GM18867 (cell line): ENCODE results near the gene POLR3B.

Experiments used
- ATAC-seq: cut with Tn5 transposase; IDR thresholded peaks from one replicate; pipeline ENCODE4 v1.9.1; 2021; ENCODE audit warnings: mild to moderate bottlenecking, moderate library complexity; ENCODE audit not compliant: unreplicated experiment

The POLR3B gene

GRCh38 chr12:106527356-106527755 lies 169.8 kb downstream of the POLR3B start:
- no peak for ATAC-seq

DNA sequence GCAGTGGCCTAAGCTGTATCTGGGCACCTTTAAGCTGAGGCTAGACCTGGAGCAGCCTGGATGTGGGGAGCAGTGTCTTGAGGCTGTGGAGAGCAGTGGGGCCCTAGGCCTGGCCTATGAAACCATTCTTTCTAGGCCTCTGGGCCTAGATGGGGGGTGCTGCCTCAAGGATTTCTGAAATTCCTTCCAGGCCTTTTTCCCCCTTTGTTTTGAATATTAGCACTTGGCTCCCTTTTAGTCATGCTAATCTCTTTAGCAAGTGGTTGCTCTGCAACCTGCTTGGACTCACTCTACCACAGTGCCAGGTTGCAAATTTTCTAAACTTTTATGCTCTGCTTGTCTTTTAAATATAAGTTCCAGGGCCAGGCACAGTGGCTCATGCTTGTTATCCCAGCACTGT lies 183.7 kb downstream of the POLR3B start:
- no peak for ATAC-seq

DNA sequence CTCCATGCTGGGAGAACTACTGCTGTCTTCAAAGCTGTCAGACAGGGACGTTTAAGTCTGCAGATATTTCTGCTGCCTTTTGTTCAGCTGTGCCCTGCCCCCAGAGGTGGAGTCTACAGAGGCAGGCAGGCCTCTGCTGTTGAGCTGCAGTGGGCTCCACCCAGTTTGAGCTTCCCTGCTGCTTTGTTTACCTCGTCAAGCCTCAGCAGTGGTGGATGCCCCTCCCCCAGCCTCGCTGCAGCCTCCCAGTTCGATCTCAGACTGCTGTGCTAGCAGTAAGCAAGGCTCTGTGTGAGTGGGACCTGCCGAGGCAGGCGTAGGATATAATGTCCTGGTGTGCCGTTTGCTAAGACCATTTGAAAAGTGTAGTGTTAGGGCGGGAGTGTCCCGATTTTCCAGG lies 193.9 kb downstream of the POLR3B start:
- no peak for ATAC-seq

- ATAC-seq = no peak
Measured at GRCh38 chr12:106552228-106552627, 194.7 kb downstream of the POLR3B start.
